Prostate gland (tissue), 2 donors: ENCODE results near the gene GNAS.

Experiments
- CTCF ChIP-seq, 4 experiments: fragments of 200-600 bp in 2 of 4; fragments of 450-650 bp in 2 of 4; sonication (generic) in 2 of 4; IDR thresholded peaks; 1 replicate in 3 of 4; 2 replicates in 1 of 4; pipeline ENCODE4 v1.5.1; 2016 to 2019; ENCODE audit warnings: antibody characterized with exemption in 4 of 4, mild to moderate bottlenecking in 2 of 4, moderate library complexity in 2 of 4
- POLR2A ChIP-seq: fragments of 450-650 bp; IDR thresholded peaks from one replicate; pipeline ENCODE4 v1.6.1; 2016; ENCODE audit warnings: antibody characterized with exemption, mild to moderate bottlenecking
- POLR2AphosphoS5 ChIP-seq: sonication (generic); formaldehyde crosslinking; IDR thresholded peaks from one replicate; pipeline ENCODE4 v1.6.1; 2017; ENCODE audit warnings: antibody characterized with exemption

- no peak for TF ChIP-seq CTCF (IDR thresholded peaks at IDR 0.05)
- no peak for TF ChIP-seq POLR2A
- no peak for TF ChIP-seq POLR2AphosphoS5
Measured at GRCh38 chr20:58855506-58856389, 3.2 kb downstream of the GNAS start.
